ENCODE measurements around the gene TMEM42. TPM values are rescaled to one million over a fixed set of nuclear protein-coding genes. Genes with fewer than 3 reads are reported as not detected.

TMEM42 gene
- polyA plus RNA-seq, 1 of the 3 experiments (the other 2 are of a cell fraction) = 32.8 TPM

DNA sequence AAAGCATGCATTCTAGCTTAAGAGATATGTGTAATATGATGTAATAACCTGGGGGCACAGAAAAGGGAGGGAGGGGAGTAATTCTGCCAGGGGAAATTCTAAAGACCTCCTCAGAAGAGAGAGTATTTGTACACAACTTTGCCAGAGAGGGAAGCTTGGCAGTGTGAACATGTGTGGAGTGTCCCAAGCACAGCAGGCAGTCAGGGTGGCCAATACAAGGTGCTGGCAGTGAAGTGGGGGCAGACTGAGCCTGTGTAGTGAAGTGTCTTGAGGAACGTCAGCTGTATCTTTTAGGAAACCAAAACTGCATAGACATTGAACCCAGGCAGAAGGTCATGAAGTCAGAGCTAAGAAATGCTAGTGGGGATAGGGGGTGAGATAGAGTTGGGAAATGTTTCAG is 29.7 kb upstream of the TMEM42 start:
- Histone ChIP-seq H3K4me1 (ENCODE audit: control insufficient read depth in 1 of 2, insufficient read depth in 2 of 2, low read depth in 1 of 2, low read length in 1 of 2) (no peaks in the 10 kb centered on the region), H3K36me3 (replicated peaks in 1 of 2; ENCODE audit: control insufficient read depth in 1 of 2, insufficient read depth in 2 of 2, low read length in 1 of 2) (peaks cover 23 to 37% of the 10 kb centered on the region in 2 experiments), H3K4me3 (ENCODE audit: low read depth in 2 of 2, low read length in 1 of 2) (no peak overlapping the region), H4K20me1 (ENCODE audit: insufficient read depth) (no peaks in the 10 kb centered on the region), H3K27me3 (ENCODE audit: insufficient read depth) (no peaks in the 10 kb centered on the region), H3K9ac (no peak overlapping the region), H3F3A (replicated peaks; ENCODE audit: insufficient read depth) (peaks cover 6% of the 10 kb centered on the region), H2AFZ (ENCODE audit: low read depth) (no peak overlapping the region), H3K4me2 (no peak overlapping the region), H3K27ac (ENCODE audit: low read depth in 2 of 2, low read length in 1 of 2) (no peak overlapping the region), H3K79me2 (ENCODE audit: insufficient read depth) (no peaks in the 10 kb centered on the region), H3K9me2 (no peaks in the 10 kb centered on the region), H3K9me3 (0 out of 2 replicates have a peak, but pooled peaks cover 5% of the 10 kb centered on the region)
- TF ChIP-seq YY1 (IDR thresholded peaks at IDR 0.05; ENCODE audit: low read depth) = no peak
- TF ChIP-seq, protein P1, sequence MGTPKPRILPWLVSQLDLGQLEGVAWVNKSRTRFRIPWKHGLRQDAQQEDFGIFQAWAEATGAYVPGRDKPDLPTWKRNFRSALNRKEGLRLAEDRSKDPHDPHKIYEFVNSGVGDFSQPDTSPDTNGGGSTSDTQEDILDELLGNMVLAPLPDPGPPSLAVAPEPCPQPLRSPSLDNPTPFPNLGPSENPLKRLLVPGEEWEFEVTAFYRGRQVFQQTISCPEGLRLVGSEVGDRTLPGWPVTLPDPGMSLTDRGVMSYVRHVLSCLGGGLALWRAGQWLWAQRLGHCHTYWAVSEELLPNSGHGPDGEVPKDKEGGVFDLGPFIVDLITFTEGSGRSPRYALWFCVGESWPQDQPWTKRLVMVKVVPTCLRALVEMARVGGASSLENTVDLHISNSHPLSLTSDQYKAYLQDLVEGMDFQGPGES (IDR thresholded peaks at IDR 0.05; ENCODE audit: low read depth, low read length) = no peak
- WGBS (ENCODE audit: low lambda C conversion rate) = 100% methylated on average over 1 of the region's 1 CpG
- ChIA-PET POLR2A (no interaction called here), CTCF (interaction anchor here (2.2 kb wide), 1 partner anchor 14 kb away, joined by 7 read pairs; no protein-coding TSS in a partner anchor)
- DNase-seq = no peak

DNA sequence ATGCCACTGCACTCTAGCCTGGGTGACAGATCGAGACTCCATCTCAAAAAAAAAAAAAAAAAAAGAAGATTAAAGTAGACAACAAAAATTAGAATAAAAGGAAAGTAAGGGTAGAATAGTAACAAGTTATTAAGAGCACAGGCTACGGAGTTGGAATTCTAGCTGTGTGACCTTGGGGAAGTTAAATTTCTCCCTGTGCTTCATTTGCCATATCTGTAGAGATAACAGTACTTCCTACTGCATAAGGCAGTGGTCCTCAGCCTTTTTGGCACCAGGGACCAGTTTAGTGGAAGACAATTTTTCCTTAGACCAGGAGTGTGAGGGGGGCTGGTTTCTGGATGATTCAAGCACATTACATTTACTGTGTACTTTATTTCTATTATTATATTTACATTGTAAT is 28.7 kb upstream of the TMEM42 start:
- Histone ChIP-seq H2AFZ (ENCODE audit: low read depth) (no peak overlapping the region), H3K4me1 (ENCODE audit: control insufficient read depth in 1 of 2, insufficient read depth in 2 of 2, low read depth in 1 of 2, low read length in 1 of 2) (no peaks in the 10 kb centered on the region), H3K79me2 (ENCODE audit: insufficient read depth) (no peaks in the 10 kb centered on the region), H4K20me1 (ENCODE audit: insufficient read depth) (no peaks in the 10 kb centered on the region), H3K9ac (no peak overlapping the region), H3F3A (replicated peaks; ENCODE audit: insufficient read depth) (peaks cover 6% of the 10 kb centered on the region), H3K36me3 (replicated peaks in 1 of 2; ENCODE audit: control insufficient read depth in 1 of 2, insufficient read depth in 2 of 2, low read length in 1 of 2) (peaks cover 21 to 46% of the 10 kb centered on the region in 2 experiments), H3K27me3 (ENCODE audit: insufficient read depth) (no peaks in the 10 kb centered on the region), H3K4me2 (no peak overlapping the region), H3K9me3 (peaks cover 13% of the 10 kb centered on the region; the same call in 1 of the 2 replicates), H3K9me2 (no peaks in the 10 kb centered on the region), H3K27ac (ENCODE audit: low read depth in 2 of 2, low read length in 1 of 2) (no peak overlapping the region), H3K4me3 (ENCODE audit: low read depth in 2 of 2, low read length in 1 of 2) (no peak overlapping the region)
- CTCF ChIA-PET = no interaction called here
- POLR2A ChIA-PET = no interaction called here
- DNase-seq = no peak
- TF ChIP-seq POLR2AphosphoS5 (IDR thresholded peaks at IDR 0.05; ENCODE audit: low read depth, low read length) (no peak), JUND (IDR thresholded peaks at IDR 0.05) (no peak), USF2 (IDR thresholded peaks at IDR 0.05; ENCODE audit: borderline replicate concordance, low read depth, low read length) (no peak), TAF1 (IDR thresholded peaks at IDR 0.05; ENCODE audit: borderline replicate concordance, low read depth, low read length) (no peak), REST (IDR thresholded peaks at IDR 0.05; ENCODE audit: low read depth, low read length) (no peak)
- WGBS (ENCODE audit: low lambda C conversion rate) = 96% methylated on average over 2 of the region's 2 CpGs
